GM18951 (cell line): ENCODE results near the gene WDR59.
"Not testable (repeated sequence)": the region's sequence is repeated elsewhere in the genome, so short reads cannot be mapped to it uniquely, and the experiment has no call there.

ENCODE experiments used
- POLR2A ChIP-seq: IDR thresholded peaks from 4 replicates; pipeline ENCODE4 v1.6.1; 2011; ENCODE audit warnings: mild to moderate bottlenecking; ENCODE audit not compliant: insufficient read length, insufficient read depth; ENCODE audit errors: extremely low read depth
- in situ Hi-C: fragments of 300-500 bp; cut with MboI; formaldehyde crosslinking; loops from one replicate; pipeline ENCODE4 v1.12.0; 2022; ENCODE audit warnings: low sequenced_read_pairs, mixed read lengths, inconsistent platforms; ENCODE audit not compliant: unreplicated experiment

Gene WDR59, protein sequence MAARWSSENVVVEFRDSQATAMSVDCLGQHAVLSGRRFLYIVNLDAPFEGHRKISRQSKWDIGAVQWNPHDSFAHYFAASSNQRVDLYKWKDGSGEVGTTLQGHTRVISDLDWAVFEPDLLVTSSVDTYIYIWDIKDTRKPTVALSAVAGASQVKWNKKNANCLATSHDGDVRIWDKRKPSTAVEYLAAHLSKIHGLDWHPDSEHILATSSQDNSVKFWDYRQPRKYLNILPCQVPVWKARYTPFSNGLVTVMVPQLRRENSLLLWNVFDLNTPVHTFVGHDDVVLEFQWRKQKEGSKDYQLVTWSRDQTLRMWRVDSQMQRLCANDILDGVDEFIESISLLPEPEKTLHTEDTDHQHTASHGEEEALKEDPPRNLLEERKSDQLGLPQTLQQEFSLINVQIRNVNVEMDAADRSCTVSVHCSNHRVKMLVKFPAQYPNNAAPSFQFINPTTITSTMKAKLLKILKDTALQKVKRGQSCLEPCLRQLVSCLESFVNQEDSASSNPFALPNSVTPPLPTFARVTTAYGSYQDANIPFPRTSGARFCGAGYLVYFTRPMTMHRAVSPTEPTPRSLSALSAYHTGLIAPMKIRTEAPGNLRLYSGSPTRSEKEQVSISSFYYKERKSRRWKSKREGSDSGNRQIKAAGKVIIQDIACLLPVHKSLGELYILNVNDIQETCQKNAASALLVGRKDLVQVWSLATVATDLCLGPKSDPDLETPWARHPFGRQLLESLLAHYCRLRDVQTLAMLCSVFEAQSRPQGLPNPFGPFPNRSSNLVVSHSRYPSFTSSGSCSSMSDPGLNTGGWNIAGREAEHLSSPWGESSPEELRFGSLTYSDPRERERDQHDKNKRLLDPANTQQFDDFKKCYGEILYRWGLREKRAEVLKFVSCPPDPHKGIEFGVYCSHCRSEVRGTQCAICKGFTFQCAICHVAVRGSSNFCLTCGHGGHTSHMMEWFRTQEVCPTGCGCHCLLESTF

GRCh38 chr16:74984529-74985296 is at the start of gene WDR59:
WDR59 (minus strand) TSS chr16:74985123; CDS start chr16:74985017, 106 bp downstream.
- in situ Hi-C loops, result no loop called here
- peak; percentile 64 for TF ChIP-seq POLR2A

GRCh38 chr16:75032655-75033054 is 47.7 kb upstream of the WDR59 start:
- in situ Hi-C loops, result no loop called here
- TF ChIP-seq POLR2A, result no peak

GRCh38 chr16:75029854-75030253 is 44.9 kb upstream of the WDR59 start:
- in situ Hi-C loops, result no loop called here

DNA sequence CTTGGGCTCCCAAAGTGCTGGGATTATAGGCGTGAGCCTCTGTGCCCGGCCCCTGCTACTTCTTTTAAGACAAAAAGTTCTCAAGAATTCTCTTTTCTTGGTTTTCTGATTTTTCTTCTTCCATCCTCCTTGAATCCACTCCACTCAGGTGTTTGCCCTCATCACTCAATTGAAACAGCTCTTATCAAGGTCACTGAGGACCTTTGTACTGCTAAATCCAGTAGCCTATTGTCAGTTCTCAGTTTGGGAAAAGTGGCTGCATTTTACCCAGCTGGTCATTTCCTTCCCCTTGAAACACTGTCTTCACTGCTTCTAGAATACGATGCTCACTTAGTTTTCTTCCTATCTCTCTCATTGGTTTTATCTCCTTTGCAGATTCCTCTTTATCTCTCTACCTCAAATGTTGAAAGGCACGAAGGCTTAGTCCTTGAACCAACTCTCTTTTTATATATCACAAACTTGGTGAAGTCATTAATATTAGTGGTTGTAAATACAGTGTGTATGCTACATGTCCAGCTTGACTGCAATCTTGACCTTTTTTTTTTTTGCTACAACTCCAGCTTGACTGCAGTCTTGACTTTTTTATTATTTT is 43.7 kb upstream of the WDR59 start:
- in situ Hi-C loops, result no loop called here
- TF ChIP-seq POLR2A, result no peak

More at GRCh38 chr16:75029854-75030253, 44.9 kb upstream of the WDR59 start:
- no peak for TF ChIP-seq POLR2A

DNA sequence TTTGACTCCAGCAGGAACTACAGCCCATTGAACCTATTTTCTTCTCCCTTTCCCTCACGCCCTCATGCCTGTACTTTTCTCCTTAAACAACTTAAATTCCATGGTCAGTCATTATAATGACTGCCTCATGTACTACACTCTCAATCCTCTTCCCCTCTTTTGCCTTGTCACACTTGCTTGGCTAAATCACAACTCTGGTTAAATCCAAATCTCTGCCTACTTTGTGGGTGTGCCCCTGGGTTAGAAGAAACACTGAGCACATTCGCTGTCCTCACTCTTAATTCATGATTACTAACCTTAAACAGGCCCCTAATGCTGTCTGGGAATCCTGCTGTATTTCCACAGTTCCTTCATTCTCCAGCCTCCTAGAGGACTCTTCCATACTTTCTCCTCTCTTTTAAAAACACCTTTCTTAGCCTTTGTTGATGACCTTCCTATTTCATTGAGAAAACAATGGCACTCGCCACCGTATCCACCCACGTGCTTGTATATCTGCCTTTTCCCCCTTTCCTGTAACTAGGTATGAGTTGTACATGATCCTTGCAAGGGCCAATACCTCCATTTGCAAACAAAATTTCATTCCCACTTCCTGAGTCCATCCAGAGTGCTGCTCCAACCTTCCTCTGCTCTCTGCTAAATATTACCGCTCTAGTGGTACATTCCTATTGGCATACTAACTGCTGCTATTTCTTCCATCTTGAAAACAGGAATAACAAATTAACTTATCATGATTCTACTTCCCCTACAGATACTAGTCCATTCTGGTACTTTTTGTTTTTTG is 42.8 kb upstream of the WDR59 start:
- TF ChIP-seq POLR2A, result no peak
- in situ Hi-C loops, result no loop called here

GRCh38 chr16:75026892-75027391 is 42.0 kb upstream of the WDR59 start:
- TF ChIP-seq POLR2A, result no peak
- in situ Hi-C loops, result no loop called here

GRCh38 chr16:75026239-75026891 is 41.4 kb upstream of the WDR59 start:
- in situ Hi-C loops, result not testable (repeated sequence)

DNA sequence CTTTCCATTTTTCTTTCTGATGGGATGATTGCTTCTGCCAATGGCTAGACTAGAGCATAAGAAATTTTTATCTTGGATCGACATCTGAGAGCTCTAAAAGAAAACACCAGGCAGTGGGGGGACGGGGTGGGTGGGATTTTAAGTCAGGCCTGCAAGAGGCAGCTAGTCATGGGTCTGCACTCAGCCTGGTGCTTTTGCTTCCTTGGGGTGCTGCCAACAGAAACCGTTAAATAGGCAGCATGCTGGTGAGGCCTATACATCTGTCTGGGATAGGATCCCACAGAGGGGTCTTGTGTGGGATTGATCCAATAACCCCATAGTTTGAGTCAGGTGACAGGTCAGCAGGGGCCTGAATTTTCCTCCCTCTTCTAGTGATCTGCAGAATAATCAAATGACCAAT is 40.8 kb upstream of the WDR59 start:
- no peak for TF ChIP-seq POLR2A
- in situ Hi-C loops, result no loop called here

DNA sequence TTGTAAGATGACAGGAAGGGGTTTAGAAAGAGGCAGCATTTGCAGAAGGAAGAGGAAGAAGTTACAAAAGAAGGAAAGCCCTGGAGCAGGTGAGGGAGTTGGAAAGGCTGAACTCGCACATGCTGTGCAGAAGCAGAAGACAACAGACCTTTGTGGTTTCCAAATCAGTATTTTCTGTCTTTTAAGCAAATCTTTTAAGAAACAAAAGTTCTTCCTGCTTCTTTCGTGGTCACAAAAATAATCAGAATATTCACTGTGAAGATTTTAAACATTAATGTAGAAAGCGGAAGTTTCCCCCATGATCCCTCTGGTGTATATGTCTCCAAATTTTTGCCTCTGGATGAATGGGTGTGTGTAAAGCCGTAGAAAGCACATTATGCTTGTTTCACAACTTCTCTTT is 39.7 kb upstream of the WDR59 start:
- no peak for TF ChIP-seq POLR2A
- in situ Hi-C loops, result no loop called here

DNA sequence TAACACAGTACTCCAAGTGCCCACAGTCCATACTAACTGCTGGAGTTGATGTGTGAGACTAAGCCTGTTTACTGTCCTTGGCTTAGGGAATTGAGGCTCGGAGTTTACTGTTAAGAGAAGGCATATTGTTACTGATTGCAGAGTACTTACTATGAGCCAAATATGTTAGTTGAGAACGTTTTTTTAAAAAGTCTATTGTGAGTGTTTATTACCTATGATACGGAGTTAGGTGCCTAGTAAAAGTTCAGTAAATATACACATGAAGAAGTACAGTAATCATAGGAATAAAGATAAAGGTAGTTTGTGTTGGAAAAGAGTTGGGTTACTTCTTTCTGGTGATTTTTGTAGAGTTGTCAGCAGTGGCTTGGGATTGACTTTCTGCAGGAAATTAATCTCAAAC is 39.3 kb upstream of the WDR59 start:
- TF ChIP-seq POLR2A, result no peak
- in situ Hi-C loops, result no loop called here

DNA sequence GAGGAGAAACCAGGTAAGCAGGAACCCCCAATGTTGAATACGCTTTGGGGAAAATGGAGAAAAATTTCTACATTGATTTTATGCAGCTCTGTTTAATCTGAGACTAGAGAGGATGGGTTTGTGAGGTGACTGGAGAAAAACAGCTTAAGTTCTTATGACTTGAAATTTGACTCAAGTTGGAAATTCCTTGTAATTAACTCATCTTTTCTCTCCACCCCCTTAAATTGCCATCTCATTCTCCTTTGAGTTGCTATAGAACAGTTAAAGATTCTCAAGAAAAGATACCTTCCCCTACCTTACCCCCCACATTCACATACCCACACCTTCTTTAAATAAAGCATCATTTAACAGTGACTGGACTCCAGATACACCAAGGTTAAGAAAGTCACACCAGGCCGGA is 38.1 kb upstream of the WDR59 start:
- TF ChIP-seq POLR2A, result no peak

More for the DNA sequence above, 38.1 kb upstream of the WDR59 start:
- in situ Hi-C loops, result no loop called here
